HG03066 (cell line): Measurements from ENCODE around the gene TOLLIP.

Experiments
- ATAC-seq: cut with Tn5 transposase; IDR thresholded peaks from one replicate; pipeline ENCODE4 v1.9.1; 2021; ENCODE audit warnings: low read depth; ENCODE audit not compliant: unreplicated experiment

The TOLLIP gene

DNA sequence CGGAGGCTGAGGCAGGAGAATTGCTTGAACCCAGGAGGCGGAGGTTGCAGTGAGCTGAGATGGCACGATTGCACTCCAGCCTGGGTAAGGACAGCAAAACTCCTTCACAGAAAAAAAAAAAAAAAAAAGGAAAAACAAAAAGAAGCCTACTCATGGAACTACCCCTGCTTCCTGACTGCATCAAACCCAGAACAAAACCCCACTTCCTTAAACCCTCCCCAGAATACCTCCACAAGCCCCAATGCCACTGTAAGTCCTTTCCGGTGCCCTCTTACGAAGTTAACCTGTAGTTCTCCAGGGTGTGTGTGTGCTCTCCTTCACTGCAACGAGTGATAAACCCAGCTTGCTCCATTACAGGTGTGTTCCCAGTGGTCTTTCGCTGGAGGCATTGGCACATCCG is 8.6 kb upstream of the TOLLIP start:
- no peak for ATAC-seq

DNA sequence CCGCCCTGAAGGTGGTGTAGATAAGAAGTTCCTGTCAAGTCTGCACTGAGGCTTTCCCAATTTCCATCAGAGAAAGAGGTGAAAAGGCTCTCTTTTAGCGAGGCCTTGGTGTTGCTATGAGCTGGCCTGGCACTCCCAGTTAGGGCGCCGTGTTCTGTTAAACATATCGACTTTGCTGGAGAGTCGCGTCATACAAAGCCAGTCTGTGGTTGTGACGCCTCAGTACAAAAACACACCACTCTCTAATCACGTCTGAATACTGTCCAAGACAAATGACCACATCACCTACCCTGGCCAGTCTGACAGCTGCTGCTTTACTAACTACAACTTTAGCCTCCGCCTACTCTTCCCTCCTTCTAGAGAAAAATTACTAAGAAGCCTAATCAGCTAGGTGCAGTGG is 8.0 kb upstream of the TOLLIP start:
- no peak for ATAC-seq

DNA sequence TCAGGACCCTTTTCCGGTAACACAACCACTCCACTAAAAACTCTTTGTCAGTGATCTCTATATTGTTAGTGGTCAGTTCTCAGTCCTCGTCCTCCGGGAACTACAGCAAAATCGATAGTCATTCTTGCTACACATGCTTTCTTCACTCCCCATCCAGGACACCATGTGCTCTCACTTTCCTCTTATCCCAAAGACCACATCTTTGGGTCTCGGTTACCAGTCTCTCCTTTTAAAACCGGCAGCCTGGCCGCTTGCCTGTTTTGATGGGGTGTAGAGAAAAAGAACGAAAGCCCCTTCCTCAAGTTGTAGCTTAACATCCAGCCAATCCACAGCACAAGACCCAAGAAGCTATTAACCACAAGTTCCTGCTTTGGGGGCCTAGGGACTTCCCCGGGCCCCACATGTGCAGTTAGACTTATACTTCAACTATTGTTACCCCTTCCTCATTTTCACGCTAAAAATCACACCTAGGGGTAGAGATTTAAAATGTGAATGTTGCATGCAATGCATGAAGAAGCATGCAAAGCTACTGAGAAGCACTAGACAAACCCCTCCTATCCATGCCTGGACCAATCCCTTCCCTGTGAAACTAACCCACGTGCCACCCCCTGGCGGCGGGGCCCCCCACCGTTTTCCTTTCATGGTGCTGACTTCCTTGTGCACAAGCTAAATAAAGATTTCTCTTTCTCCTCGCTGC is 1.5 kb upstream of the TOLLIP start:
- ATAC-seq = no peak

DNA sequence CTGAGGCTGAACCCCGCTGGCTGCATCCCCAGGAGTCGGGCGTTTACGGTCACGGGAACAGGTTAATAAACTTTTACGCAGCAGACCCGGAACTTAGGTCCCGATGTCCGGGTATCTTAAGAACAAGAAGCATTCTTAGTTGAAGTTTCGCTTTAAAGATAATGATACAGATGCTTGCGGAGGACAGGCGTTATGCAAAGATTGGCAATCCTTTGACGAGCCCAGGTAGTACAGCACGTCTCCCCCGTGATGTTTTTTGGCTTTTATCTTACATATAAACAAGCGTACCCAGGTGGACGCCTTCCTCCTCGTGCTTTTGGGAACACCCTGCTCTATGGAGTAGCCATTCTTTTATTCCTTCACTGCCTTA is 871 bp upstream of the TOLLIP start:
- ATAC-seq = no peak

DNA sequence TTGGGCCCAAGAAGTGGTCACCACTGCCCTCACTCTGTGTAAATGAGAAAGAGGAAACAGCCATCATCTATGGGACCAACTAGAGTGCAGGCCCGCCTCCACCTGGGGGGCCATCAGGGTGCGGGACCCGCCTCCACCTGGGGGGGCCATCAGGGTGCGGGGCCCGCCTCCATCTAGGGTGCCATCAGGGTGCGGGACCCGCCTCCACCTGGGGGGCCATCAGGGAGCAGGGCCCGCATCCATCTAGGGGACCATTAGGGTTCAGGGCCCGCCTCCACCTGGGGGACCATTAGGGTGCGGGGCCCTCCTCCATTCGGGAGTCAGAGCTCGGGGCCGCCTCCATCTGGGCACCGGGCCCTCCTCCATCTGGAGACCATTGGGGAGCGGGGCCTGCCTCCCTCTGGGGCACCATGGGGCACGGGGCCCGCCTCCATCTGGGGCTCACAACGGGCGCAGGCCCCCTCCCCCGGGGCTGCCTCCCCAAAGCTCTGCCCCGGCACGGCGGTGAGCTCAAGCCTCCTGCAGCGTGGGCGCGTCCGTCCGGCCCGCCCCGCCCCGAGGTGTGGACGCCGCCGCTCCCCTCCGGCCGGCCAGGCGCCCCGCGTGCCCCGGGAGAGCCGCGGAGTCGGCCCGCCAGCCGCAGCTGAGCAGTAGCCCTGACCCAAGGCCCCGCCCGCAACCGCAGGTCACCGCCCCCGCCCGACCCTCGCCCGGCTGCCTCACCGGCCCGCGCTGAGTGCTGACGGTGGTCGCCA is 512 bp downstream of the TOLLIP start:
- ATAC-seq = peak; percentile 44

DNA sequence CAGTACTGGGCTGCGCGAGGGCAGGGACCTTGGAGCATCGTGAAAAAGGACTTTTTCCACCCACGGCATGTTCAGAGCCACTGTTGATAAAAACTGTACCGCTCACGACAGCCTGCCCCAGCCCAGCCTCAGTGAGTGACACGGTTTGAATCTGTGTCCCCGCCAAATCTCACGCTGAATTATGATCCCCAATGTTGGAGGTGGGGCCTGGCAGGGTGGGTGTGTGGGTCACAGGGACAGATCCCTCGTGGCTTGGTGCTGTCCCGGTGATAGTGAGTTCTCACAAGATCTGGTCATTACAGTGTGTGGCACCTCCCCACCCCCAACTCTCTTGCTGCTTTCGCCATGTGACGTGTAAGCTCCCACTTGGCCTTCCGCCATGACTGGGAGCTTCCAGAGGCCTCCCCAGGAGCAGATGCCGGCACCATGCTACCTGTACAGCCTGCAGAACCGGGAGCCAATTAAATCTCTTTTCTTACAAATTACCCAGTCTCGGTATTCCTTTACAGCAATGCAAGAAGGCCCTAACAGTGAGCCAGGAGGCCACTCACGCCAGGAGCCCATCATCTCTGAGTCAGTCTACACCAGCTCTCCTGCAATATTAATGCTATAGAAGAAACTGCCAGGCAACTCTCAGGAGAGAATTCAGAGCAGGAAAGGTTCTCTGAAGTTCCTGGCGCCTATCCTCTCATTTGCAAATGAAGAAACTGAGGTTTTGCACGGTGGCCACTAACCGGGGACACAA is 1.3 kb downstream of the TOLLIP start:
- ATAC-seq = no peak

DNA sequence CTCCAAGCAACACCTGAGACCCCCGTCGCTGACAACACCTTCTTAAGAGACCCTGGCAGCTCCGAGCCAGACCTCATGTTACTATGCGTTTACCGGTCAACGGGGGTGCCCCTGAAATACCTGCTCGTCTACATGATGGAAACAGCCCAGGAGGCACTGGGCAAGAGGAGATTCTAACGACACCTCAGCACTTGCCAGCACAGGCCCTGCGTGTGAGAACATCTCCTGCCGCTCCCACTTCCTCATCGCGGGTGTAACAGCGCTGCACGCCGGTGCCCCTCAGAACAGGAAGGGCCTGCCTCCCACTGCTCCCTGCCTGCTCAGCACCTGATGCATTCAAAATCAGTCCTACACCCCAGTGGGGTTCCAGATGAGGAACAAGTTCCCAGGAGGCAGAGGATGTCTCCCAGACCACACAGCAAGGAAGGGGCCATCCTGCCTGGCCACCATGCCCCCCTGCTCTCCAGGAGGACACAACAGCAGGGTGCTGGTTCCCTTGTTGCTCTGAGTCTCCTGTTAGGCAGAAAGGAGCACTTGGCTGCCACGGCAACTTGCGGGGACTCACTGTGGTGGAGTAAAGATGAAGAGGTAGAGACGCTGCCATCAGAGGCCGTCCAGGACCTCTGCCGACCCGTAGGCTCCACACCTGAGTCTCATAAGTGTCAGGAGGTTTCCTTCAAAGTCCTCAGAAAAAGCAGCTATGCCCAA is 2.1 kb downstream of the TOLLIP start:
- no peak for ATAC-seq

DNA sequence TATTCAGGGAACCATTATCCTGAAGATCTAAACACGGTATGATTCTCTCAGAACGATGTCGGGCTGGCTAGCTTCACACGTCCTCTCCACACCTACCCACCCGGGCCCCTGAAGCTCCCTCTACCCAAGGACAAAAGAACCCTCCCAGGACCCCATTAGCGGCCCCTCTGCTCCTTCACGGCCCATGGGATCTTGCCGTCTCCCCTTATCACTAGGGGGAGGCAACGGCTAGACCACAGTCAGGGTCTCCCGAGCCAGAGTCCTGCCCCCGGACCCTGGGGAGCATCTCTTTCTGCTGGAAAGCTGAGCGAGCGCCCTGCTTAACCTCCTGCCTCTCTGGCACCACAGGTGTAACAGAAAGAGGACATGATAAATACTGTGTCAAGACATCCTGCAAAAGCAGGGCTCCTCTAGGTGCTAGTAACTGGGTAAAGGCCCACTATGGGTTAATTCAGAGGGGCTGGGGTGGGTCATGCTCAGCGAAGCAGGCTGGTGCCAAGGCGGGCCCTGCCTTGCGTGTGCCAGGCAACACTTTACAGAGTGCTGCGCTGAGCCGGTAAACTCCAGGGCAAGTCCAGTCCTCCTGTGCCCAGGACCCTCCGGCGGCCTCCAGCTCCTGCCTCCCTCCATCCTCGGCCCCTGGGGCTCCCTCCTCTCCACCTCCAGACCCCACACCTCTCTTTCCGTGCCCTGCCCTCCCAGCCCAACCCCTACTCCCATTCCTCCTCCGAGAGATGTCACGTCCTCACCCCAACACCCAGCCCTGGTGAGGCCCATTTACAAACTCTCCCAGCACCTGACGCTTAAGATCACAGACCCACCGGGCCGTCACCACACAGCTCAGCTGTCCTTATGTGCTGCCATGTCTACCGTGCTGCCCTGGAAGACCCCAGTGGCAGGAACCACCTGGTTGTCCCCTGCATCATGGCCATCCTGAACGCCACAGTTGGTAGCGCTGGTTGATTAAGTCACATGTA is 3.0 kb downstream of the TOLLIP start:
- no peak for ATAC-seq

DNA sequence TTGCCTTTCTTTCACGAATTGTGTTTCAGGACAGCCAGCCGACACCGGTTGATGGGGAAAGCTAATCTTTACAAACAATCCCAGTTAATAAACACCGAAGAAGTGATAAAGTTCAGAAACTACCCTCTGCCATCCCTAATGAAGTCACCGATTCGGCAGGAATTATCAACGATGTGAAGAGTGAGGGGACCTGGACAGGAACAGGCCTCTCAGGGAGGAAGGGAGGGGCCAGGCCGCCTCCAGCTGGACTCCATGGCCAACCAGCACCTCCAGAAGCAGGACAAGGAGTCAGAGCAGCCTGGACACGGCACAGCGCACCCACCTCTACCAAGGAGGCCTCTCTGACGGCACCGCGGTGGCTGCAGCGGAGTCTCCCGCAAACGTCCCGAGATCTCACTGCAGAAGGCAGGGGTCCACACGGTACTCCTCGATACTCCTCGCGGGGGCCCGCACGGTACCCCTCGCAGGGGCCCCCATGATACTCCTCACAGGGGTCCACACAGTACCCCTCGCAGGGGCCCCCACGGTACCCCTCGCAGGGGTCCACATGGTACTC is 3.9 kb downstream of the TOLLIP start:
- no peak for ATAC-seq

DNA sequence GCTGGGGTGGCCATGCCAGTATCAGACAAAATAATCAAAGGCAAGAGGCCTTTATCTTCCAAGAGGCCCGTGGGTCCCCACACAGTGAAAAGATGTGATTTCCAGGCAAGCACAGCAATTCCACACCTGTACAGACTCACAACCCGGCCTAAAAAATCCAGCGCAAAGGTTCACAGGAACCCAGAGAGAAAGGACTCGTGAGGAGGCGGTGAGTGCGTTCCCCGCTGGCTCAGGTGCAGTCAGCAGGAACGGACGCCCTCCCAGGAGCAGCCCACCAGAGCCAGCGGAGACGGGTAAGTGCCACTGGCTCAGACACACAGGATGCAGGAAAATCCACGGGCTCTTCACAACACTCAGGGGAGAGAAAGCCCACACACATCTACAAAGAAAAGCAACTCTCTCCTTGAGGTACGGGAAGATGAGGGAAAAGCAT is 4.4 kb downstream of the TOLLIP start:
- no peak for ATAC-seq

DNA sequence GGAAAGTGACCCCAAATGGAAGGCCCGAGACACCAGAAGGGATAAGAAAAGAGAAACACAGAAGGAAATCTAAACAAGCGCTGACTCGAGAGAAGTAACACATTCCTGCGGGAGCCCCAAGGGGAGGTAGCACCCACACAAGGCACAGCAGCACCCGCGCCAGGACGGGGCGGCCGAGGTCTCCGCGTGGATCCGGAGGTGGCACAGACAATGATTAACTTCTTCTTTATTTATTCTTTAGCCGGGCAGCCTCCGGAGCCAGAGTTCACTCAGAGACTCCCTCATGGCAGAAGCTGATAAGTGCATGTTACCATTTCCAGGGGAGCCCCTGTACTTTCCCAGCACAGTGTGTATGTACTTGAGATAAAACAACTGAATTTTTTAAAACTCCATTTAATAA is 5.1 kb downstream of the TOLLIP start:
- no peak for ATAC-seq

DNA sequence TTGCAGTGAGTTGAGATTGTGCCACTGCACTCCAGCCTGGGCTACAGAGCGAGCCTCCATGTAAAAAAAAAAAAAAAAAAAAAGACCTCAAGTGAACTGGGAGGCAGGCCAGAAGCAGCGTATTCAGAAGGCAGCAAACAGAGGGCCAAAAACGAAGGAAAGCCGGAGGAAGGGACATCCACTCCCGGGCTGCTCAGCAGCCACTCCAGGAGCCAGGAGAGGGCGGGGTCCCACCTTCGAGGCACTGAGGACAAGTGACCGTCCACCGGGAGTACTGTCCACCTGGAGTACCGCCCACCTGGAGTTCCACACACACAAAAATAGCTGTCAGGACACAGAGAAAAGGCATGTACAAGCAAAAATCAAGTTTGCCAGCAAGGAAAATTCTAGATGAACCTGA is 5.5 kb downstream of the TOLLIP start:
- ATAC-seq = no peak

DNA sequence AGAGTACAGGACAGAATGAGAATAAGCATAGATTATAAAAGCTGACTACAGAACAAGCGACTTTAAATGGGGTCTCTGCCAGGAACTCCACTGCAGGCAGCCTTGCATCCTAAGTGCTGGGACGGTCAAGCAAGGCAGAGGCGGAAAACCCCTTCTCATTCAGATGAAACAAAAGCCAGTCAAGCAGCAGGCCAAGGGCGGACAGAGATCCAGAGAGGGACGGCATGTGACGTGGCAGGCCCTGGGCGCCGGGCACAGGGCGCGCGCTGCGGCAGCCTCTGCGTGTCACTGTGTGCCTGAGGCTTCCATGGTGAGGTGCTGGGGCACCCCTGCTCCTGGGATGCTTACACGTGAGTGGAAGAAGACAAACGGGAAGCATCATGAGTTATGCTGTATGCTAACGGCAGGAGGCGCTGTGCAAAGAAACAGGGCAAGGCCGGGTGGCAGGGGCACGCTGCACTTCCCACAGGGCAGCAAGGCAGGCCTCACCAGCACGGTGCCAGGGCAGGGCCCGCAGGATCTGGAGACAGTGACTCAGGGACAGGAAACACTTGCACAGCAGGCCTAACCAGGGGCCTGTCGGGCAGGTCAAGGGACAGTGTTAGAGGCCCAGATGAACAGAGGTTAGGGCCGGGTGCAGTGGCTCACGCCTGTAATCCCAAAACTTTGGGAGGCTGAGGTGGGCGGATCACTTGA is 6.2 kb downstream of the TOLLIP start:
- ATAC-seq = no peak

DNA sequence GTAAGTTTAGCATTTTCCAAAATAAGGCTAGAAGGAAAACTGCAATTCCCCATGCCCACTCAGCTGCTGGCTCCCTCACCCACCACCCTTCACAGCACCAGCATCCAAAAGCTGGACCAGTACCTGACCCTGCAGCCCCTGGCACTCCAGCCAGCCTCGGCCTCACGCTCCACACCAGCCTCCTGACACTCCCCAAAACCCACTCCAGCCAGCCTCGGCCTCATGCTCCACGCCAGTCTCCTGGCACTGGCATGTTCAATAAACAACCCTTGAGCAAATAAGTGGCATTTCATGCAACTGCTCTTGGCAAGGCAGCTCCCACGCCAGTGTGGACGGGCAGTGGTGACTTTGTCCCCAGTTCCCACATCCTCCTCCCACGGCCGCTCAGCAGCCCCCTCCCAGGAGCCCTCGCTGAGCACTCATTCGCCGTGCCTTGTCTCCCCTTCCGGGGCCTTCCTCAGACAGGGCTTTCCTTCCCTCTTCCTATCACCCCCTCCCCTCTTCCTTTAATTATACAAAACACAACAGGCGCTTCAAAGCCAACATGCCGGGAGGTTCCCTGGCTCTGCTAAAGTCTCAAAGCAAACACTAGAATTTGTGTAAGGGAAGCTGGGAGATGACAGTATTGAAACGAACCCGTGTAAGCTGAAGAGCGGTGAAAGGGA is 6.8 kb downstream of the TOLLIP start:
- no peak for ATAC-seq

DNA sequence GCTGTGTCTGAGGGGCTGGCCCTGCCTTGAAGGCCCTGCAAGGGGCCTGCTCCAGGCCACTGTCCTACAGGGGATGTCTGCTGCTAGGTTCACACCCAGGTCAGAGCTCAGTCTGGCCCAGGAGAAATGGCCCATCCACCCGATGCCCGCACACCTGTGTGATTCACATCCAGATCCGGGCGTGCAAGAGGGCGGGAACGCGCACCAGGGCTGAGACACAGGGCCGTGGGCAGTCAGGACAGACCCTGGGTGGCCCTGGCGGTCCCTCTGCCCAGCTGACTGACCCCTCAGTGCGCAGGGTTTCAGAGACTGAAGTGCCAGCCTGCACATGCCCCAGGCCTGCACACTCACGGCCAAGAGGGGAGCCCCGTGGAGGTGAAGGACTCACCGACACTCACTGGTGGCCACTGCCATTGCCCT is 7.4 kb downstream of the TOLLIP start:
- ATAC-seq = no peak

DNA sequence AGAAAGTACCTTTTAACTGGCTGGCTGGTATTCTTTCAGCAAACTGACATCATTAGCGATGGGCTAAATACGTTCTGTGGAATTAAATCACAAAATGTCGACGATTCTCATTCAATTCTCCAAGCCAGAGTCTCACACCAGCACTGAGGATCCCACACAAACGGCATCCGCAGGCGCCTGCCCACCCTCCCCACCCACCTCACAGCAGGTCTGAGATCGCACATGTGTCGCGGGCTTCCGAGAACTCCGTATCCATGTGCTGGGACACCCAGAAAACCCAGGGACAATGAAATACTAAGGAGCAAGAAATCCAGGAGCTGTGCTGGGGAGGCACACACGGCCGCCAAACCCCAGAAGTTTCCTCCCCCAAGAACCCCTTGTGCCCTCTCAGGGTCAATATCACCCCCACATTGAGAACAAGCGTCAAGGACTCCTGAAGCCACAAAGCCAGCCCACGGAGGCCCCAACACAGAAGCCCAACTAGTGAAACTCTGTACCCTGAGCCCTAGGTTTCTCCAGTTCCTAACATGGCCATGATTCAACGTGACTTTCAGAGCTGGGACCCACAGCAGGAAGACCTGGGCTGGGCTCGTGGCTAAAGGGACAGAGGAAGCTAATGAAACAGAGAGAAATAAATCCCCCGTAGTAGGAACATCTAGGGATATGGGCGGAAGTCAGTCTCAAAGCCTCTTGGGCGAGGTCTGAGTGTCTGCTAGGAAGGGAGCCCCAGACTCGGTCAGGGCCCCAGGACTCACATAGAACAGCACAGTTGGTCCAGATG is 8.0 kb downstream of the TOLLIP start:
- ATAC-seq = no peak

DNA sequence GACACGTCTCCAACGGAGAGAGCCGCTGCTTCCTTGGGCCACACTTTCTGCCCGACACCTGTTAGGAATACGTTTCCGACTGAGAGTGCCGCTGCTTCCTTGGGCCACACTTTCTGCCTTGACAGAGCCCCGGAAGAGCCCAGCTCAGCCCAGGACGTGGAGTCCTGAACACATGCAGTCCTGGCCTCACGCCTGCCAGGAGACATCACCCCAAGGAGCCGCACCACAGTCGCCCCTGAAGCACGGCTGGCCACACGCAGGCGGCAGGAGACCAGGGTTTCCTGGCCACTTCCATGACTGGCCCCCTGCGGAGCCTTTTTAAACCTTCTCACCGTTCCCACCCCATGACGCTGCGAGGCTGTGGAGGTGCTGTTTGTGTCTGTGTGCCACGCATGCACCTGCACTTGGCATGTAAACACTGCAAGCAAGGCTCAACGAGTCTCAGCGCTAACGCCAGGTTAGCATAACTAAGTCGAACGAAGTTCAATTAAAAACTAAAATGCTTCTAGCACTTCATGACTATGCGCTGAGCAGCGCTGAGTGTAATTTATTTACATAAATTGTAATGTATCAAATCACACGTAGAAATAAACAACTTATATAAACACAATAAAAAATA is 8.8 kb downstream of the TOLLIP start:
- ATAC-seq = no peak
